ENCODE measurements around the gene COX10.
"Not testable (repeated sequence)": the region's sequence is repeated elsewhere in the genome, so short reads cannot be mapped to it uniquely, and the experiment has no call there.

COX10 gene

DNA sequence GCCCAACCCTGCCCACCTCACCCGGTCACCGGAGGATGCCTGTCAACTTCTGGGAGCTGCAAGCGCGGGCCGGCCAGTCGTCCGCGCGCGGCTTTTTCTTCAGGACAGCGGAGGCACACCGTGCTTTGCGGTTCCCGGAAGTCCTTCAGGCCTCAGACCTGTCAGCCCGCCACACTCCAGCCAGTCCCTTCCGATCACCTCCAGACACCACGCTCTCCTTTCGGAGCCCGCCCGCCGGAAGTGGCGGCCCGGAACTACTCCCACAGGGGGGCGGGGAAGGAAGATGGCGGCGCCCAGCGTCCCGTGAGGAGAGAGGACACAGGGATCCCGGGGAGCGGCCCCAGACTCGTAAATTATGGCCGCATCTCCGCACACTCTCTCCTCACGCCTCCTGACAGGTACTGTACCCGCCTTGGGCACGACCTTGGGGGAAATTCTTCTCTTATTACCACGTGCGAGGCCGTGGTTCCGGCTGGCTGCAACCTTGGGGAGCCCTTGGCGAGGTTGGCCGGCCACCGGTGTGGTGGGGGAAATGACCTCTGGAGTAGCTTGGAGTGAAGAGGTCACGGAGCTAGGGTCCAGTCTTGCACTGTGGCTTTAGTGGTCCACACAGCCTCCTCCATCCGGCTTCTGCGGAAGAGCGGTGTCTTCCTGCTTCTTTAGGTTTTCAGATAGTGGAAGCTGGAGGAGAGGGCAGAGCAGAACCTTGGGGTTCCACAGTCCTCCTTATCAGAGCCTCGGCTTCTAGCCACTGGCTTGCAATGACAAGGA, at the start of gene COX10:
COX10 (plus strand) TSS at position 254 of the 771 bp plus-strand sequence; CDS start at position 356, 102 bp downstream.
- DNase-seq = peak; percentile 93

DNA sequence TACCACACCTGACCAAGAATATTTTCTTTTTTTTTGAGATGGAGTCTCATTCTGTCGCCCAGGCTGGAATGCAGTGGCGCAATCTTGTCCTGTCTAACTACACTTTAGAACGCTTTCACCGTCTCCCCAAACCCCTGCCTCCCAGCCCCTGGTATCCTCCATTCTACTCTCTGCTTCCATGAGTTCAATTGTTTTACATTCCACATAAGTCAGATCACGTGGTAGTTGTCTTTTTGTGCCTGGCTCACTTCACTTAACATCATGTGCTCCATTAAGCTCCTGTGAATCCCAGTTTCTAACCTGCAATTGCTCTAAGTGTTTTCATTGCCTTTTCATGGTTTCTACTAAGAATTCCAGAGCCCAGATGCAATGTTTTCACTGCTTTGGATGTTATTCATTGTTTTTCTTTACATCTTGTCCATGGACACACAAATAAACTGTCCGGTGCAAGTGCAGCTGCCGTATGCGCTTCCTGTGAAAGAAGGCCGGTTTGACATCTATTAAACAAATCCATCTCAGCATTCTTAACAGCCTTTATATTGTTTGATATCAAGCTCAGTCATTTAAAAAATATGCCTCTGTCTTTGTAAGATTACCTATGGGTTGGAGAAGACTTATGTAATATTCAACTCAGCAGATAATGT, 47.5 kb upstream of the COX10 start:
- not testable (repeated sequence) for DNase-seq

DNA sequence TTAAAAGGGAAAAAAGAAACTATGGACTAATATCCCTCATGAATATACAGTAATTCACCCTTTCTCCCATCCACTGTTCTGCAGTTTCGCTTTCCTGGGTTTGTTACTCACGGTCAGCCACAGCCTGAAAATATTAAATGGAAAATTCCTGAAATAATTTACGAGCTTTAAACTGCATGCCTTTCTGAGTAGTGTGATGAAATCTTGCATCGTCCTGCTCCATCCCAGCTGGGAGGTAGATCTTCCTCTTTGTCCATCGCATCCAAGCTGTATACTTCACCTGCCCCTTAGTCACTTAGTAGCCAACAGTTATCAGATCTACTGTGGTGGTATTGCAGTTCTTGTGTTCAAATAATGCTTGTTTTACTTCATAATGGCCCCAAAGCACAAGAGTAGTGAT, 39.5 kb upstream of the COX10 start:
- DNase-seq = not testable (repeated sequence)

DNA sequence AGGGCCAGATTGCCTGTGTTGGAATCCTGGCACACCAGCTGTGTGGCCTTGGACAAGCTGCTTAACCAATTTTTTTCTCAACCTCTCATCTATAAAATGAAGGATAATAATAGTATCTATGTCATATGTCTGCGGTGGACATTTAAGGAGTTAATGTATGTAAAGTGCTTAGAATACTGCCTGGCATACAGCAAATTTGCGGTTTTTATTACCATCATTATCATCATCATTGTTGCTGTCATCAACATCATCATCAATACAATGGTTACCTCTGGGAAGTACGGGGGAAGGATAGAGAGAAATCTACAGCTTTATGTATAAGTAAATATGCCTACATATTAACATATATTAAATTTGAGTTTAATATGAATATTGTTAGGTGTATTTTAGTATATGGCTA, 37.1 kb upstream of the COX10 start:
- DNase-seq = no peak

DNA sequence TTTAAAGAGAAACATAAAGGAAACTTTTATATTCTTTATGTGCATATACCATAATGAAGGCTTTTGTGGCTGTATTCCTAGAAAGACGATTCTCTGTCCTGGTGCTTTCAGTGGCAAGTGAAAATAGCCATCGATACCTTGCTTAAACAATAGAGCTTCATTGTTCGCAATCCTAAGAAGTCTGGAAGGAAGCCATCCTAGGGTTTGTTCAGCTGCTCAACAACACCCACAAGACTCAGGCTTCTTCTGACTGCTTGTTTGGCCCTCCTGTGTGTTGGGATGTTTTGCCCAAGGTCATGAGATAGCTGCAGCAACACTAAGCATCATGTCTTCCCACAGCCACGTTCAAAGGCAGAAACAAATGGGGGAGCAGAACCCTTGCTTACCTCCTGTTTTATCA, 36.1 kb upstream of the COX10 start:
- DNase-seq = no peak

DNA sequence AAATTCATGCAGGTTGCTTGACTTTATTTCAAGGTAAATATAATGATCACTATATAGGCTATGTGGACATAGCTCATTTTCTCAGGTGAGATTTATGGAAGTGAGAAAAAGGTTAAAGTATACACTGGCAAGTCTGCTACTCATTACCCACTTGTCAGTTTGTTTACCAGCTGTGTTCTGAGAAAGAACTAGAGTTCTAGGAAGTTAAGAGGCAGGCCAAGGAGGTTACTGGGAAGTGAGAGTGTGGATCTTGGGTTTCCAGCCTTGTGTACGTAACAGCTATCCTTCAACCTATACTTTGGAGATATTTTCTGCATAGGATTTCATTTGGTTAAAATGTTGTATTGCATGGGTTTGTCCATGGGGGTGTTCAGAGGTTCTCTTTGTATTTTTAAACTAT, 31.9 kb upstream of the COX10 start:
- no peak for DNase-seq

DNA sequence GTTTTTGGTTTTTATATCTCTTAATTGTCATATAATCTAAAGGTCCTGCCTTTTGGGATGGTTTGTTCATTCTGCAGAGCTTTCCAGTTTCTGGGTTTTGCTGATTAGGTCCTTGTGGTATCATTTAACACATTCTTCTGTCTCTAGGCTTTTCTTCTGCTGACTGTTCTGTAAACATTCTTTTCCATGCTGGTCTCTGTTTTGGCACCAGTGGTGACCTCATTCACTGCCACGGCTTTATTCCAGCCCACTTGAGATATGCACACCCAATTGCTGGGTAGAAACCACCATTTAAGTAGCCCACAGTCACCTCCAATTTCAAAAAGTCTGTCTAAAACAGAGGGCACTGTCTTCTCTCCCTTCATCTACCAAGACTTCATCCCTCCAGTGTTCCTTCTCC, 31.1 kb upstream of the COX10 start:
- no peak for DNase-seq

DNA sequence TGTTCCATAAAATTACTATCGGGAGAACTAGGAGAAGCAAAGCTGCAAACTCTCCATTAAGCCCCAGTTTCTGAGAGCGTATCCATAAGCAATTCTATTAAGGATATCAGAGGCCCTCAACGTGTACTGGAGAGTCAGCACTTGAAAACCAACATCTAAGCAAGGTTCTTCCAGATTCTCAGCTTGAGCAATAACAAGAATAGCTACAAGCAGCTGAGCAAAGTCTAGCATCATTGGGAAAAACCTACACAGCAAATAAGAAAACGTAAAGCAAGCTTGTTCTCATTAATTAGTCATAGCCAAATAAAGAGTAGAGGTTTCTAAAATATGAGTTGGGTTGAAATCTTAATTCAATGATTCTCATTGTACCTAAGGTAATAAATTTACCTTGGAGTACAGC, 26.9 kb upstream of the COX10 start:
- no peak for DNase-seq

DNA sequence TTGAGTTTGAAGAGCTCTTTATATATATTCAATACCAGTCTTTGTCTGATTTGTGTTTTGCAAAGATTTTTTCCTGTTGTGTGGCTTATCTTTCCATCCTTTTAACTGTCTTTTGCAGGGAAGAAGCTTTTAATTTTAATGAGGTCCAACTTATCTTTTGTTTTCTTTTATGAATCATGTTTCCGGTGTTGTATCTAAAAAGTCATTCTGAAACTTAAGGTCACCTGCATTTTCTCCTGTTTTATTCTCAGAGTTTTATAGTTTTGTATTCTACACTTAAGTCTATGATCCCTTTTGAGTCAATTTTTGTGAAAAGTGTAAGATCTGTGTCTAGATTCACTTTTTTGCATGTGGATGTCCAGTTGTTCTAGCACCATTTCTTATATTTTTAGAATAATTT, 24.6 kb upstream of the COX10 start:
- no peak for DNase-seq

DNA sequence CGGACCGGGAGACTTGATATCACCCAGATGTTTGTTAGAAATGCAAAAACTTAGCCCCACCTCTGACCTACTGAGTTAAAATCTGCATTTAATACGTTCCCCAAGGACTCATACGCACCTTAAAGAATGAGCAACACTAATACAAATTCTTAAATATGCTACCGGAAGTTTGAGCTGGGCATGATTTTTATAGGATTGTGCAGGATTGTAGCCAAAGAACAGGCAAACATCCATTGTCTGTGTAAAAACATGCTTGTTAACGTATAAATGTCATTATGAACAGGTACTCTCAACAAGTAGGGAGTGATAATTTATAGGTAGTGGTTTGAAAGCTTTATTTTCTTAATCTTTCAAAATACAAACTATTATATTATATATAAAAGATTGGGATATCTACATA, 22.3 kb upstream of the COX10 start:
- no peak for DNase-seq

DNA sequence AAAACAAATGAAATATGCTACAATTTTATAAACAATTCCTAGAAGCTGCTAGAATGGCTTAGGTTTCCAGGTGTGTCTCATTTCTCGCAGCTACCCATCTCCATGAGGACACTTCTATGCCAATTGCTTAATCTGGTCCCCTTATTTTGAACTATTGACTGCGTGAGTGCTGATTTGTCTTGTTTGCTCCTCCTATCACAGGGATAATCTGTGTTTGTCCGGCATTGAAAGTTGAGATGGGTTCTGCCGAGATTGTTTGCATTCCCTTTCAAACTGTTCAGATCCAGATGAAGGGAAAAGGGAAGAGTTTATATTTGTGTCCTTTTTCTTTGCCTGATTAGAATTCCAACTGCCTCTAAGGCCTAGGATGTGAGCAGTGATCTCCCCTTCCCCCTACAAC, 21.7 kb upstream of the COX10 start:
- DNase-seq = no peak

DNA sequence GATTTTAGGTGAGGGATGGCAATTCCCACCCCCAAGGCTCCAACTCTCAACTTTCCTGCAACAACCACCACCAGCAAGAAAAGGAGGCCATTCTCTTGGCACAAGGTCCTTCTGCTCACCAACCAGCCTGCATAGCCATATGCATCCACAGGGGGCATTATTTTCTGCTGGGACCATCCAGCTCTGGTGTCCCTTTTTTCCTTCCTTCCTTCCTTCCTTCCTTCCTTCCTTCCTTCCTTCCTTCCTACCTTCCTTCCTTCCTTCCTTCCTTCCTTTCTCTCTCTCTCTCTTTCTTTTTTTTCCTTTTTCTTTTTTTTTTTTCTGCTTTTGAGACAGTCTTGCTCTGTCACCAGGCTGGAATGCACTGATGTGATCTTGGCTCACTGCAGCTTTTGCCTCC, 21.1 kb upstream of the COX10 start:
- no peak for DNase-seq

DNA sequence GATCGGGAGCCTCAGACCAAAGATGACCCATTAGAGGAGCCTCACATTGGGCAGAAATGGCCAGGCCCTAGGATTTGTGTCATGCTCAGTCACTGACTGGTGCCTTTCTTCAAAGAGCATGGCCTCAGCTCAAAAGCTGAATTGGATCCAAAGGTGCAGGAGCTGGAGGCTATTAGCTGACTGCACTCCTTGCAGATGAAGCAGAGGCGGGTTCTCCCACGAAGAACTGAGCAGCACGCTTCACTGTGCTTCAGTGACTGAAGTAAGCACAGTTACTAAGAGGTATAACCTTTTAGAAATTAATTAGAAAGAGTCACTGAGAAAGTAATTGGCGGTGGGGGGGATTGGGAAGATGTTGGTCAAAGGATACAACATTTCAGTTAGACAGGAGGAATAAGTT, 18.7 kb upstream of the COX10 start:
- no peak for DNase-seq

DNA sequence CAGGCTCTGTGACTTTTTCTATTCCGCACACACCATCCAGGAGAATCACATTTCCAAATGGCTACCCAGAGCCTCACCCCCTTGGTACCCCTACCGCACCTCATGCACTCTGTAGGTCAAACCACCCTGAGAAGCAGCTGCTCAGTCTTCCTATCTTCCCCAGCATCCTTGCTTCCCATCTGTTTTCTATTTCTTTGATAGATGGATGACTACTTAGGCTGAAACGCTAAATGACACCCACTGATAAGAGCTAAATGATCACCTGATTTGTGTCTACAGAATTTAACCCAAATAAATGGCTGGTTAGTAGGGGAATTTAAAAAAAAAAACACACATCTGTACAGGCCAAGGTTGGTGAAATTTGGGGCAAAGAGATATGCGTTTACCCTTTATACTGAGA, 17.6 kb upstream of the COX10 start:
- no peak for DNase-seq

DNA sequence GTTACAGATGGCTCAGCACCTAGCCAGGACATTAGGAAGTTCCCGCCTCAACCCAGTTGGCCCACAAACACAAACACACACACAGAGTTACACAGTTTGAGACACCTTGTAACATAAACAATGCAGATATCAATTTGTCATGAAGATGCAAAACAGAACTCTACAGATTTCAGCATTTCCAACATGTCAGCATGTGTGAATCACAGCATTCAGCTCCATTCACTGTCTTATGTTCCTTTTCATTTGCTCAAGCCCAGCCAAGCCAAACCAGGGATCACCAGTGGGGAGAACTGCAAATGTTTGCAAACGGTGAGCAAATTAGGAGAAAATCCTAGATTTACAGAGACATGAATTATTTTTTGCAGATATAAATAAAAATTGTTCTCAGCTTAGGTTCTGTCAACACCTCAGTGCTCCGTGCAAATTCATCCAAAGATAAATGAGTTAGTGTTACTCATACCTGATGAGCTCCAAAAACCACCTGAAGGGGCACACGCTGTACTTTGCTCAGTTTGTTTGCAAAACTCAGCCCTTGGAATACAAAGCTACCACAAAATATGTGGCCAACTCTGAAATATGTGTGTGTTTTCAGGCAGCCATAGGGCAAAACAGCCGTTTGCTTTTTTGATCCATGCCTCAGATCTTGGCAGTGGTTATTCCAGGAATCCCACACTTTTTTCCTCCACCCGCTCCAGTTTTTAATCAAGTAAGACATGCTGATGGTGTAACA, 16.3 kb upstream of the COX10 start:
- no peak for DNase-seq

DNA sequence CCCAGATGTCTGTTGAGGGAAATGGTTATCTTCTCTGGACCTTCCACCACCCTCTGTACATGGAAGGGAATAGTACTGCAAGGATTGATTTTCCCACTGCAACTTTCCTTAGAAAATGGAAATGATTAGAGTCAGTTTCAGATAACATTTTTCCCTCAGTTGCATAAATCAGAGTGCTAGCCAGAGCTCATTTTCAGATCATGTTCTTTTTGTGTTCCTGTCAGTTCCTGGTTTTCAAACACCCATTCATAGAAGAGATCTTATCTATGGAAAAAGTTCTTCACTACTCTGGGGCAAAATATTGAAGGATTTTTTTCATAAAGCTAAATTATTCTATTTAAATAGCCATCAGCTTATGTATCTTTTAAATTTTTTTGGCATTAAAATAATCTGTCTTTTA, 11.7 kb upstream of the COX10 start:
- DNase-seq = no peak

DNA sequence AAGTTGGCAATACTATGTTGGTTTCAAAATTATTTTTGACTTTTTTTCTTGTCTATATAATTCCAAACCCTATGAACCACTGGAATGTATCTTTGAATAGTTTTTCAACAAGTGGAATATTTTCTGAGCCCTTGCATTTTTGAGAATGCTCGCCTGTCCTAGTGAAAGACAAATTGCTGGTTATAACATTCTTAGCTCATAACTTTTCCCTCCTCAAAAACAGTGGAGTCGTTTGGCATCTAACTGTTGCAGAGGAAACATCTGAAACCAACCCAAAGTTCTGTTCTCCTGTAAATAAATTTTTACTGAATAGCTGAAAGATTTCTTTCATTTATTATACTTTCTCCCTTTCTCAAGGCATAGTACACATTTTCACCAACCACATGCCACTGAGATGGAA, 11.3 kb upstream of the COX10 start:
- no peak for DNase-seq

DNA sequence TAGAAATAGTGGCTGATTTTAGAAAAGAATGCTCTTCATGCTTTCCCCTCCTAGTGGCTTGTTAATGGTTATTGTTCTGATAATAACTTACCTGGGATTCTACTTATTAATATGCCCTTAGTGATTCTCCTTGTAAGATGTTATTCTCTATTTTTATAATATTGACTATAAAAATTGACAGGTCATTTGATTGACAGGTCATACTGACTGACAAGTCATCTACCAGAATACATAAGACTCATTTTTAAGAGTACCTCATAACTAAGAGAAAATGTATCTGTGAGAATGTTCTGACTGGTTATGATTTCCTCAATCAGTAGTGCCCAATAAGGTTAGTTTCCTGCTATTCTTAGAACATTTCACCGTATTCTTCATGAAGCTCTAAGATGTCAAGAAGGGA, 8.6 kb upstream of the COX10 start:
- no peak for DNase-seq

DNA sequence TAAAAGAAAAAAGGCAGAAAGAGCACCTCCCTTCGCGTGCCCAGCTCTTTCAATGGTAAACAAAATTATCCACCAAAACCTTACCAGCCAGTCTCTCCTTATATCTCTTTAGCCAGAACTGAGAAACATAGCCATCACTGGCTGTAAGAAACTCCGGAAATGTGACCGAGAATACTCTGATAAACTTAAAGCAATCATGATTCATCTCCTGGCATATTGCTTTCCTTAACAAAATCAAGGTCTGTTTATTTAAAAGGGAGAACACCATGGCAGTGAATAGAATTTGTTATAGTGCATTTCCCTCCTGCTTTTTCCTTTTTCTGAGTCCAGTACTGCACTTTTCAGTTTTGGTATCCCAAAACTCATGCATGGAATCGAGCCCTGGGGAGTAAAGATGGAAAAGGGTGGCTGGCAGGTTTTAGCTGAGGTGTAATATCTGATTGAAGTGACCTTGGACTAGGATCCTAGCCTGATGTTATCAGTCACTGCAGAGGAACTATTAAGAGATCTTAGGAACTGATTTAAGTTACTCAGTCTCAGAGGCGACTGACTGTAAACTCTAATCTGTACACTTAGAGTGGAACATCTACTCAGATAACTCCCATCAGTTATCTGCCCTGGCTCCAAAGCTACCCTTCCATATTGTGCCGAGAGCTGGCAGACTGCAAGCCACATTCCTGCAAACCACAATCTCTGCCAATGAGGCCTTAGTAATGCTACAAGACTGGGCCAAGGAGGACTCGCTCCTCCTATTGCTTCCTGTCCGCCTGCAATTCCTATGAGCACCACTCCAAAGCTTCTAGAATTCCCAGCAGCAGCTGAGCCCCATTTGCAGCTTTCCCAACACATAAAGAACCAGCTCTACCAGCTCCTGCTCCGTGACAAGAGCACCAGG, 7.4 kb upstream of the COX10 start:
- no peak for DNase-seq

DNA sequence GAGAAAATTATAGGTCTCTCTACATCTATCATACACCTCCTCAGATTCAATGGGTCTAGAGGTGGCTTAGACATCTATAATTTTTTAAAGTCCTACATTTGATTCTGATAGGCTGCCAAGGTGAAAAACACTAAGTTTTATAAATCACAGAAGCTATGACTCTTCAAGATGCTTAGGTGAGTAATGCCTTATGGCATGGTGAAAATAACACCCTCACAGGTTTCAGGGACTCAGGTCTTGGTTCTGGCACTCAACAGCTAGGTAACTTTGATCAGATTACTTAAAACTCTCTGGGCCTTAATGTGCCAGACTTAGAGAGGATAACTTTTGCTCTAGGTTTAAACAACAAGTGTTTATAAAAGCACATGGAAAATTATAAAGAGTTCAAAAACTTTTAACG, 2.0 kb upstream of the COX10 start:
- DNase-seq = no peak

DNA sequence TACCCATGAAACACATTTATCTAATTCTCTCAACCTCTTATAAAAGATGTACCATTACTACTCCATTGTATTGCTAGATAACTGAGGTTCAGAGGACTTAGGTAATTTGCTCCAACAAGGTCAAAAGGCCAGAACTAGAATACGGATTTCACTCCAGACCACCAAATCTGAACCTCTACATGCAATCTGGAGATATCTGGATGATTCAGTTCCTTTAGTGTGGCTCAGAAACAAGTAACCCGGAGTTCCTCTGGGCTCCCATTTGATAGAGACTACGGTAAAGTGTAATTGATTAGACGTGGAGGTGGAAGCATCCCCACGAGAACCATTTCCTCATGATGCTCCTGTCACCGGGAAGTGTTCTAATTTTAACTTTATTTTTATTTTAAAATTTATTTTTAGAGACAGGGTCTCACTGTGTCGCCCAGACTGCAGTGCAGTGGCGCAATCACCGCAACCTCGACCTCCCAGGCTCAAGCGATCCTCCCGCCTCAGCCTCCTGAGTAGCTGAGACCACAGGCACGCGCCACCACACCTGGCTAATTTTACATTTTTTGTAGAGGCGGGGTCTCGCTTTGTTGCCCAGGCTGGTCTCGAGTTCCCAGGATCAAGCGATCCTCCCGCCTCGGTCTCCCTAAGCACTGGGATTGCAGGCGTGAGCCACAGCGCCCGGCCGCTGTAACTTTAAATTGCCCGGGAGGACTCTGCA, 608 bp upstream of the COX10 start:
- DNase-seq = no peak

DNA sequence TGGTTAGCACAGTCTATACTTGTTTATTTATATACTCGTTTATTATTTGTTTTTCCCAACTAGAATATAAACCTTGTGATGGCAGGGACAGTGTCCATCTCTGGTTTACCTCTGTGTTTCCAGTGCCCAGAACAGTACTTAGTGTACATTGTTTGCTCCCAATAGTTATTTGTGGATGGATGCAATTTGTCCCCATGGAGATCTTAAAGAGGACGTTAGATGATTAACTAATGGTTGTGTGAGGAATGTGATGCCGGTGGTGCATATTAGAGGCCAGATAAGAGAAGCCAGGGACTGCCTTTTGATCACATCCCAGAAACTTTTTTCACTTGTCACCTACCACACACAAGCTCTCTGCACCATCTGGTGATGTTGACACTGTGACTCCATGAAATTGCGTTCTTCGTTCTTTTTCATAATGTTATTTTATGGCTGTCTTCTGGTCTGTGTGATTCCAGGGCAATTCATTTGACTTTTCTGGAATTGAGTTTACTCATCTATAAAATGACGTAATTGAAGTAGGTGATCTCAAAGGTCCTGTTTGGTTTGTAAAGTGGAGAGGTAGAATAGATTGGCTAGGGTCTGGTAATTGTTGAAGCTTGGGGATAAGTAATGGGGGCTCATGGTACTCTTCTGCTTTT, 1.2 kb downstream of the COX10 start:
- no peak for DNase-seq

Data from activated CD8-positive, alpha-beta memory T cell treated with anti-CD3 and anti-CD28 coated beads, Interleukin-2, amount 50 U/mL, for 48 hours (primary cell).